Stimulated activated CD4-positive, alpha-beta T cell treated with anti-CD3 and anti-CD28 coated beads, TNF-alpha, amount 100 ng/mL, for 4 hours (primary cell): Measurements from ENCODE around the gene PPTC7.
"Not testable (repeated sequence)": the region's sequence is repeated elsewhere in the genome, so short reads cannot be mapped to it uniquely, and the experiment has no call there.

Experiments
- DNase-seq, 3 experiments: peaks; one replicate each; pipeline ENCODE4 v3.0.0-alpha.2; 2020; ENCODE audit warnings: low read depth in 3 of 3

PPTC7 gene

GRCh38 chr12:110561471-110562201 lies 21.5 kb downstream of the PPTC7 start:
- no peak for DNase-seq

- DNase-seq, result no peak
Observed at GRCh38 chr12:110560946-110561345, 22.2 kb downstream of the PPTC7 start.

GRCh38 chr12:110560048-110560447 lies 23.1 kb downstream of the PPTC7 start:
- no peak for DNase-seq

GRCh38 chr12:110558945-110559344 lies 24.2 kb downstream of the PPTC7 start:
- DNase-seq, result not testable (repeated sequence)

- no peak for DNase-seq
Observed at GRCh38 chr12:110557300-110557699, 25.8 kb downstream of the PPTC7 start.

GRCh38 chr12:110556705-110557104 lies 26.4 kb downstream of the PPTC7 start:
- no peak for DNase-seq

GRCh38 chr12:110555577-110556406 lies 27.3 kb downstream of the PPTC7 start:
- DNase-seq, result no peak

- no peak for DNase-seq
Observed at GRCh38 chr12:110554184-110554583, 28.9 kb downstream of the PPTC7 start.

GRCh38 chr12:110550981-110551380 lies 32.1 kb downstream of the PPTC7 start:
- no peak for DNase-seq

GRCh38 chr12:110549716-110550115 lies 33.4 kb downstream of the PPTC7 start:
- DNase-seq, result no peak

GRCh38 chr12:110548678-110549077 lies 34.4 kb downstream of the PPTC7 start:
- no peak for DNase-seq

- no peak for DNase-seq
Observed at GRCh38 chr12:110547090-110547489, 36.0 kb downstream of the PPTC7 start.

- DNase-seq, result no peak
Observed at GRCh38 chr12:110546339-110546738, 36.8 kb downstream of the PPTC7 start.

- DNase-seq, result no peak
Observed at GRCh38 chr12:110545812-110546211, 37.3 kb downstream of the PPTC7 start.

- DNase-seq, result not testable (repeated sequence)
Observed at GRCh38 chr12:110545259-110545658, 37.9 kb downstream of the PPTC7 start.

- DNase-seq, result no peak
Observed at GRCh38 chr12:110543965-110544364, 39.2 kb downstream of the PPTC7 start.

- DNase-seq, result no peak
Observed at GRCh38 chr12:110543252-110543959, 39.7 kb downstream of the PPTC7 start.

- no peak for DNase-seq
Observed at GRCh38 chr12:110540048-110540447, 43.1 kb downstream of the PPTC7 start.

GRCh38 chr12:110538869-110539622 lies 44.1 kb downstream of the PPTC7 start:
- DNase-seq, result no peak

GRCh38 chr12:110537605-110538409 lies 45.3 kb downstream of the PPTC7 start:
- DNase-seq, result no peak
